Measurements from ENCODE around the gene PFDN5.
A peak's percentile ranks its signal among the peaks of the same experiment; 100 is the strongest.

Gene PFDN5

GRCh38 chr12:53295070-53295890, at the start of gene PFDN5:
Gene PFDN5, plus strand, starts transcription at chr12:53295542. Its CDS starts 26 bp downstream, at chr12:53295568.
- TF ChIP-seq CTCF (IDR thresholded peaks at IDR 0.05; ENCODE audit: low read depth, low read length): no peak
- peak; percentile 96 for DNase-seq (ENCODE audit: low read depth, low spot score)
- in situ Hi-C loops (cut with HindIII; ENCODE audit: low sequenced_read_pairs): no loop called here
- H3K4me3 ChIP-seq (ENCODE audit: low read depth, low read length): peak within 1 kb of the TSS; percentile 93

- peak; percentile 45 for TF ChIP-seq CTCF (IDR thresholded peaks at IDR 0.05; ENCODE audit: low read depth, low read length)
- in situ Hi-C loops (cut with HindIII; ENCODE audit: low sequenced_read_pairs): no loop called here
- peak overlapping the region; percentile 86 for H3K4me3 ChIP-seq (ENCODE audit: low read depth, low read length)
- peak; percentile 74 for DNase-seq (ENCODE audit: low read depth, low spot score)
These were observed 43.6 kb upstream of the PFDN5 start for GRCh38 chr12:53251477-53252348.

- no peak for TF ChIP-seq CTCF (IDR thresholded peaks at IDR 0.05; ENCODE audit: low read depth, low read length)
- peak overlapping the region; percentile 86 for H3K4me3 ChIP-seq (ENCODE audit: low read depth, low read length)
- no peak for DNase-seq (ENCODE audit: low read depth, low spot score)
- in situ Hi-C loops (cut with HindIII; ENCODE audit: low sequenced_read_pairs): no loop called here
These were observed 42.9 kb upstream of the PFDN5 start for GRCh38 chr12:53252349-53252916.

- TF ChIP-seq CTCF (IDR thresholded peaks at IDR 0.05; ENCODE audit: low read depth, low read length): no peak
- no peak overlapping the region for H3K4me3 ChIP-seq (ENCODE audit: low read depth, low read length)
- no peak for DNase-seq (ENCODE audit: low read depth, low spot score)
- in situ Hi-C loops (cut with HindIII; ENCODE audit: low sequenced_read_pairs): no loop called here
These were observed 42.0 kb upstream of the PFDN5 start for GRCh38 chr12:53253298-53253697.

GRCh38 chr12:53254816-53255545, 40.4 kb upstream of the PFDN5 start:
- no peak for TF ChIP-seq CTCF (IDR thresholded peaks at IDR 0.05; ENCODE audit: low read depth, low read length)
- no peak overlapping the region for H3K4me3 ChIP-seq (ENCODE audit: low read depth, low read length)

GRCh38 chr12:53255996-53256395, 39.3 kb upstream of the PFDN5 start:
- H3K4me3 ChIP-seq (ENCODE audit: low read depth, low read length): no peak overlapping the region
- no peak for TF ChIP-seq CTCF (IDR thresholded peaks at IDR 0.05; ENCODE audit: low read depth, low read length)
- in situ Hi-C loops (cut with HindIII; ENCODE audit: low sequenced_read_pairs): no loop called here
- DNase-seq (ENCODE audit: low read depth, low spot score): no peak

More at GRCh38 chr12:53254816-53255545, 40.4 kb upstream of the PFDN5 start:
- no peak for DNase-seq (ENCODE audit: low read depth, low spot score)
- in situ Hi-C loops (cut with HindIII; ENCODE audit: low sequenced_read_pairs): no loop called here

All from astrocyte of the spinal cord (primary cell).